Measurements from ENCODE around the gene AOPEP.

- TF ChIP-seq CTCF (IDR thresholded peaks at IDR 0.05; ENCODE audit: poor library complexity, severe bottlenecking) (no peak), REST (IDR thresholded peaks at IDR 0.05; ENCODE audit: borderline replicate concordance) (no peak), TAF1 (IDR thresholded peaks at IDR 0.05; ENCODE audit: low read depth) (no peak), RAD21 (conservative IDR thresholded peaks at IDR 0.05) (no peak), POLR2AphosphoS5 (IDR thresholded peaks at IDR 0.05) (no peak), EP300 (conservative IDR thresholded peaks at IDR 0.05; ENCODE audit: poor library complexity, severe bottlenecking) (no peak), MXI1 (conservative IDR thresholded peaks at IDR 0.05; ENCODE audit: poor library complexity, severe bottlenecking) (no peak), EZH2 (IDR thresholded peaks at IDR 0.05; ENCODE audit: borderline replicate concordance, insufficient read depth, low read length, poor library complexity, severe bottlenecking) (no peak)
These were observed 34.2 kb downstream of the AOPEP start for GRCh38 chr9:94760660-94761059.
